Measurements from ENCODE around the gene ASB9. TPM values are rescaled to one million over a fixed set of nuclear protein-coding genes. Genes with fewer than 3 reads are reported as not detected.

Gene ASB9
- total RNA-seq, 4 donors from 2014 or later = 0.87 to 3.9 (median 1.1) TPM

DNA sequence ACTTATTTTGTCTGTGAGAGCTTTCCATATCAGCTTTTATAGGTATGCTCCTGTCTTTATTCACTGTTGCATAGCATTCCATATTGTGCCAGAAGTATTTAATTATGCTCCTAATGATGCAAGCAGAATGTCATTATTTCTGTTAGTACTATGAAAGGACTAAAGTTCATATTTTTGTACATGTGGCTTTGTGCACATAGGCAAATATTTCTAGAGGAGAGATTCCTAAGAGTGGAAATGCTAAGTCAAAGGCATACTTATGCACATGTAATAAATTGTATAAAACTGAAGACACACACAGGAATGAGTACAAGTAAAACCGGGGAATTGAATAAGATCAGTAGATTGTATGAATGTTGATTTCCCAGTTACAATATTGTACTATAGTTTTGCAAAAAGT is 1.9 kb upstream of the ASB9 start:
- no peak overlapping the region for H3K4me3 ChIP-seq
- no peak for DNase-seq (ENCODE audit: low spot score in 2 of 2)
- no peak overlapping the region for H3K27ac ChIP-seq
- WGBS, 2 donors = 48 to 73% methylated on average over 1 of the region's 1 CpG
- H3K27me3 ChIP-seq = peaks cover 0 to 3% of the 10 kb centered on the region in 2 donors
- H3K9me3 ChIP-seq = no peaks in the 10 kb centered on the region
- no peaks in the 10 kb centered on the region for H3K36me3 ChIP-seq
- no peaks in the 10 kb centered on the region for H3K4me1 ChIP-seq
- TF ChIP-seq POLR2A (IDR thresholded peaks at IDR 0.05) = no peak
- no peak for TF ChIP-seq EP300 (IDR thresholded peaks at IDR 0.05)
- TF ChIP-seq, protein P1, sequence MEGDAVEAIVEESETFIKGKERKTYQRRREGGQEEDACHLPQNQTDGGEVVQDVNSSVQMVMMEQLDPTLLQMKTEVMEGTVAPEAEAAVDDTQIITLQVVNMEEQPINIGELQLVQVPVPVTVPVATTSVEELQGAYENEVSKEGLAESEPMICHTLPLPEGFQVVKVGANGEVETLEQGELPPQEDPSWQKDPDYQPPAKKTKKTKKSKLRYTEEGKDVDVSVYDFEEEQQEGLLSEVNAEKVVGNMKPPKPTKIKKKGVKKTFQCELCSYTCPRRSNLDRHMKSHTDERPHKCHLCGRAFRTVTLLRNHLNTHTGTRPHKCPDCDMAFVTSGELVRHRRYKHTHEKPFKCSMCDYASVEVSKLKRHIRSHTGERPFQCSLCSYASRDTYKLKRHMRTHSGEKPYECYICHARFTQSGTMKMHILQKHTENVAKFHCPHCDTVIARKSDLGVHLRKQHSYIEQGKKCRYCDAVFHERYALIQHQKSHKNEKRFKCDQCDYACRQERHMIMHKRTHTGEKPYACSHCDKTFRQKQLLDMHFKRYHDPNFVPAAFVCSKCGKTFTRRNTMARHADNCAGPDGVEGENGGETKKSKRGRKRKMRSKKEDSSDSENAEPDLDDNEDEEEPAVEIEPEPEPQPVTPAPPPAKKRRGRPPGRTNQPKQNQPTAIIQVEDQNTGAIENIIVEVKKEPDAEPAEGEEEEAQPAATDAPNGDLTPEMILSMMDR (IDR thresholded peaks at IDR 0.05) = no peak

DNA sequence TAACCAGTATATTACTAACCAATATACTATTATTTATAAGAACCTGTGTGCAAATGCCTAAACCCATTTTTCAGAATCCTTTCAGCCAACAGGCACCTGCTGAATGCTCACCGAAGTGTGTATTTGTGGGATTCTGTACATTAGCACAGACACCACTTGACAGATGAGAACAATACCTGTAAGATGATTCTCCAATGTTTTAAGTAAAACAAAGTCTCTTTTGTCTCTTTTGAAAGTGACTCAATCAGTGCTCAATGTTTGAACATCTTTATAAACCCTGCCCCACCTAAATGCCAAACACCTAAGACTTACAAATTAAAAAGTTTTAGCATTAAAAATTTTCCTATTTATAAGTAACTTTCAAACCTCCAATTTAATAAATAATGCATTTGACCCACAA is 763 bp downstream of the ASB9 start:
- H3K27ac ChIP-seq = no peak overlapping the region
- H3K4me3 ChIP-seq = no peak overlapping the region
- 87 to 88% methylated on average over 1 of the region's 1 CpG for WGBS, 2 donors
- no peaks in the 10 kb centered on the region for H3K27me3 ChIP-seq
- DNase-seq (ENCODE audit: low spot score in 2 of 2) = no peak
- no peaks in the 10 kb centered on the region for H3K4me1 ChIP-seq
- H3K36me3 ChIP-seq = no peaks in the 10 kb centered on the region
- H3K9me3 ChIP-seq = no peaks in the 10 kb centered on the region
- TF ChIP-seq, protein P1 (IDR thresholded peaks at IDR 0.05) = no peak
- TF ChIP-seq POLR2A (IDR thresholded peaks at IDR 0.05) (no peak), EP300 (IDR thresholded peaks at IDR 0.05) (no peak)

DNA sequence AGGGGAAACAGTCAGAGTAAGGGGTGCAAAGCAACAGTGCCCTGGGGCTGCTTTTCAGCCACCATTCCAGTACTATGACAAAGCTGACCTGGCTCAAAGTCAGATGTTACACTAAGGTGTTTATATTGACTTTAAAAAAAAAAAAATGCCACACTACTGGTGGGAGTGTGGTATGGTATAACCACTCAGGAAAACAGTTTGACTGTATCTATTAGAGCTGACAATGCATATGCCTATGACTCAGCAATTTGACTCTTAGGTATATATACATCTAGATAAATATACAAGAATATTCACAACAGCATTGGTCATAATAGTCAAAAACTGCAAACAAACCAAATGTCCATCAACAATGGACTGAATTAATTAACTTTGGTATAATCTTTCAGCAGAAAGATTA is 15.0 kb downstream of the ASB9 start:
- Histone ChIP-seq H3K36me3 (no peaks in the 10 kb centered on the region), H3K27ac (no peak overlapping the region), H3K4me3 (no peak overlapping the region), H3K4me1 (no peaks in the 10 kb centered on the region), H3K9me3 (no peaks in the 10 kb centered on the region), H3K27me3 (no peaks in the 10 kb centered on the region)
- no peak for DNase-seq (ENCODE audit: low spot score in 2 of 2)
- TF ChIP-seq, protein P1 (IDR thresholded peaks at IDR 0.05) = no peak
- TF ChIP-seq EP300 (IDR thresholded peaks at IDR 0.05) = no peak

DNA sequence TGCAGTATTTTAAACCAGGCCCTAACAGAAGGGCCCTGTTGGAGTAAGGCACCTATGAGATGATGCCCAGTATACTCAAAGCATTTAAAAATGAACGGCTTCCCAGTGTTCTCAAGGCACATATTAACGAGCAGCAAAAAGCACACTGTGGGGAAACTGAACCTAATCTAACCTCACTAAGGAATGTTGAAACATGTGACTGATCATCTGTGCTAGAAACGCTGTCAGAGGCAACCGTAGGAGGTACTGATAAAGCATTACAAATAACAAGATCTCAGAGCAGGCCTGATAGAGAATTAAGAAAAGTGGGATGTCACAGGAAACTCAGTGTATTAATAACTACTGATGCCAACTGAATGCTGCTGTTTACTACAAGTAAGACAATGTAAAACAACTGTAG is 24.0 kb downstream of the ASB9 start:
- TF ChIP-seq EP300 (IDR thresholded peaks at IDR 0.05) (no peak), POLR2A (IDR thresholded peaks at IDR 0.05) (no peak)
- TF ChIP-seq, protein P1 (IDR thresholded peaks at IDR 0.05) = no peak
- WGBS, 2 donors = 57 to 59% methylated on average over 4 of the region's 4 CpGs
- H3K36me3 ChIP-seq = no peaks in the 10 kb centered on the region
- no peaks in the 10 kb centered on the region for H3K4me1 ChIP-seq
- no peak overlapping the region for H3K4me3 ChIP-seq
- H3K27ac ChIP-seq = no peak overlapping the region
- no peak for DNase-seq (ENCODE audit: low spot score in 2 of 2)
- H3K9me3 ChIP-seq = no peaks in the 10 kb centered on the region
- H3K27me3 ChIP-seq = peaks cover 0 to 14% of the 10 kb centered on the region in 2 donors

DNA sequence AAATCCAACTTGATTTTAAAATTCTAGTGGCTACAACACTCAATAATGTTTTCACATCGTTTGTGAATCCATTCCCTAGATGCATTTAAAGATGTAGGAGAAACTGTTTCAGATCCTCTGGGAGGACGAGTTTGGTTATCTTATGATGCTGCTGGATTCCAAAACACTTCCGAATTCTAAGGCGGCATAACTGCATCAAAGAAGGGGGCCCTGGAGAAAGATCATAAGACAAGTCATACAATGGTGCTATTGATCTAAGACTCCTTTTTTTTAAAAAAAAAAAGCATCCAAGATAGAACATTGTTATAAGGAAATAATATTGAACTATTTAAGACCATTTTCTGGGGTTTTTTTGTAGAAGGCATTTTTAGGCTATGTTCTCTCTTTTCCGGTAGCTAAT is 25.5 kb downstream of the ASB9 start:
- no peak overlapping the region for H3K4me3 ChIP-seq
- H3K36me3 ChIP-seq = no peaks in the 10 kb centered on the region
- H3K27me3 ChIP-seq = peaks cover 0 to 14% of the 10 kb centered on the region in 2 donors
- H3K9me3 ChIP-seq = no peaks in the 10 kb centered on the region
- no peak for DNase-seq (ENCODE audit: low spot score in 2 of 2)
- H3K27ac ChIP-seq = no peak overlapping the region
- TF ChIP-seq POLR2A (IDR thresholded peaks at IDR 0.05) (no peak), EP300 (IDR thresholded peaks at IDR 0.05) (no peak)
- TF ChIP-seq, protein P1 (IDR thresholded peaks at IDR 0.05) = no peak
- 35 to 50% methylated on average over 5 of the region's 5 CpGs for WGBS, 2 donors
- no peaks in the 10 kb centered on the region for H3K4me1 ChIP-seq
